WI38 (cell line): Measurements from ENCODE around the gene HS3ST2.

Experiments
- H3K4me3 ChIP-seq: 2 replicates; pipeline ENCODE4 v1.5.1; 2011; ENCODE audit warnings: low read depth, mild to moderate bottlenecking, control low read depth, low read length
- TF ChIP-seq, protein P1 (sequence below): IDR thresholded peaks from 2 replicates; pipeline ENCODE4 v1.5.1; 2012; ENCODE audit warnings: low read depth, mild to moderate bottlenecking, control low read depth, low read length

HS3ST2 gene

DNA sequence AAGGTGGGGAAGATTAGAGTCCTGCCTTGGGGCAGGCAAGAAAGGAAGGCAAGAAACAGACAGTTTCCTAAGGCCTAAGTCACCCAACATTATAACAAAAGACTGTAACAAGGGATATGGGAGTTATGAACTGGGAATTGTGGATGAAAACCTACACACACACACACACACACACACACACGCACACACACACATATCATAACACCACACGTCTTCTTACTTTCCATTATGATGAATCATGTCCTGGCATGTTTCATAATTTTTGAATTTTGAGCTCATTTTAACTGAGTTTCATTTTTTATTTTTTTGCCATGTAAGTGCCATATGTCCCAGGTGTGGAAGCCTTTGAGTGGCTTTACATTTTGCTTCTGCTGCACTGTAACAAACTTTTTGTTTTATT lies 29.9 kb downstream of the HS3ST2 start:
- no peak overlapping the region for H3K4me3 ChIP-seq
- TF ChIP-seq, protein P1, sequence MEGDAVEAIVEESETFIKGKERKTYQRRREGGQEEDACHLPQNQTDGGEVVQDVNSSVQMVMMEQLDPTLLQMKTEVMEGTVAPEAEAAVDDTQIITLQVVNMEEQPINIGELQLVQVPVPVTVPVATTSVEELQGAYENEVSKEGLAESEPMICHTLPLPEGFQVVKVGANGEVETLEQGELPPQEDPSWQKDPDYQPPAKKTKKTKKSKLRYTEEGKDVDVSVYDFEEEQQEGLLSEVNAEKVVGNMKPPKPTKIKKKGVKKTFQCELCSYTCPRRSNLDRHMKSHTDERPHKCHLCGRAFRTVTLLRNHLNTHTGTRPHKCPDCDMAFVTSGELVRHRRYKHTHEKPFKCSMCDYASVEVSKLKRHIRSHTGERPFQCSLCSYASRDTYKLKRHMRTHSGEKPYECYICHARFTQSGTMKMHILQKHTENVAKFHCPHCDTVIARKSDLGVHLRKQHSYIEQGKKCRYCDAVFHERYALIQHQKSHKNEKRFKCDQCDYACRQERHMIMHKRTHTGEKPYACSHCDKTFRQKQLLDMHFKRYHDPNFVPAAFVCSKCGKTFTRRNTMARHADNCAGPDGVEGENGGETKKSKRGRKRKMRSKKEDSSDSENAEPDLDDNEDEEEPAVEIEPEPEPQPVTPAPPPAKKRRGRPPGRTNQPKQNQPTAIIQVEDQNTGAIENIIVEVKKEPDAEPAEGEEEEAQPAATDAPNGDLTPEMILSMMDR = no peak

DNA sequence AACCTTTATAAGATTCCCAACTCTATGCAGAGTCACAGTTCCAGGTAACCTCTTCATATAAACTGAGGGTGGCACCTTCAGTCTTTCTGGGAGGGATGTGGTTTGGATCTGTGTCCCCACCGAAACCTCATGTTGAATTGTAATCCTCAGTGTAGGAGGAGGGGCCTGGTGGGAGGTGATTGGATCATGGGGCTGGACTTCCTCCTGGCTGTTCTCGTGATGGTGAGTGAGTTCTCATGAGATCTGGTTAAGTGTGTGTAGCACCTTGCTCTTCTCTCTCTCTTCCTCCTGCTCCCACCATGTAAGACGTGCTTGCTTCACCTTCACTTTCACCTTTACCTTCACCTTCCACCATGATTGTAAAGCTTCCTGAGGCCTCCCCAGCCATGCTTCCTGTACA lies 30.5 kb downstream of the HS3ST2 start:
- TF ChIP-seq, protein P1 = no peak
- no peak overlapping the region for H3K4me3 ChIP-seq

- no peak overlapping the region for H3K4me3 ChIP-seq
- TF ChIP-seq, protein P1 = no peak
These were observed 33.1 kb downstream of the HS3ST2 start for GRCh38 chr16:22847100-22847499.

GRCh38 chr16:22847690-22848089 lies 33.7 kb downstream of the HS3ST2 start:
- TF ChIP-seq, protein P1 = no peak
- H3K4me3 ChIP-seq = no peak overlapping the region

DNA sequence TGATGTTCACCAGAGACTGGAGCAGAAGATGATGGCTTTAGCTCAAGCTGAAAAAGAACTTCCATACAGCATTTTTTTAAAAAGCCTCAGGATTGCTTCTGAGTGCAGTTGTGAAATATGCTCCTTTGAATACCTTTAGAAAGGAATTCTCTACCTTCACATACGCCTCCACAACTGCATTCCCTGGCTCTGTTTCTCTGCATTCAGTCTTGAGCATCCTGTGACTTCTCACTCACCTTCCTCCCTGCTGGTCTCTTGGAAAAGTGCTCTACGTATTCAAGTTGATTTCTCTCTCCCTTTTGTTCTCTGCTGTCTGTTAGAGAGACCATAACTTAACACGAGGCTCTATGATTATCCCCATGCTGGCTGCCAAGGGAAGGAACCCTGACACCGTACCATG lies 34.5 kb downstream of the HS3ST2 start:
- TF ChIP-seq, protein P1 = no peak

DNA sequence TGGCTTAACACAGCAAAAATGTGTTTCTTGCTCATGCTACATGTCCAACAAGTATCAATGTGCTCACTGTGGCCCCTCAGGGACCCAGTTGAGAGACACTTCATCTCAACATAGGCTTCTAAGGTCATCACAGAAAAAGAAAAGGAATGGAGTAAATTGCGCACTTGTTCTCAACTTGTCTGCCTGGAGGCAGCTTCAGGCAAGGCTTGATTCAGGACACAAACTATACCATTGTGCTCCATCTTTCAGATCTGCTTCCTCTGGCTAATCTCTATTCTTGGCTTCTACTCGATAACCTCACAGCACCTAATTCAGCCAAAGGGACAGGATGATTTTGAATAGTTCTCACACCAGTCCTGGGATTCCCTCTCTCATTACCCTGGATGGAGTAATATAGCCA lies 35.6 kb downstream of the HS3ST2 start:
- TF ChIP-seq, protein P1 = no peak
- no peak overlapping the region for H3K4me3 ChIP-seq

More for the DNA sequence above, 34.5 kb downstream of the HS3ST2 start:
- H3K4me3 ChIP-seq = no peak overlapping the region

GRCh38 chr16:22855231-22855630 lies 41.3 kb downstream of the HS3ST2 start:
- H3K4me3 ChIP-seq = no peak overlapping the region
- TF ChIP-seq, protein P1 = no peak
